ENCODE measurements around the gene HNMT.
A peak's percentile ranks its signal among the peaks of the same experiment; 100 is the strongest.

The HNMT gene

DNA sequence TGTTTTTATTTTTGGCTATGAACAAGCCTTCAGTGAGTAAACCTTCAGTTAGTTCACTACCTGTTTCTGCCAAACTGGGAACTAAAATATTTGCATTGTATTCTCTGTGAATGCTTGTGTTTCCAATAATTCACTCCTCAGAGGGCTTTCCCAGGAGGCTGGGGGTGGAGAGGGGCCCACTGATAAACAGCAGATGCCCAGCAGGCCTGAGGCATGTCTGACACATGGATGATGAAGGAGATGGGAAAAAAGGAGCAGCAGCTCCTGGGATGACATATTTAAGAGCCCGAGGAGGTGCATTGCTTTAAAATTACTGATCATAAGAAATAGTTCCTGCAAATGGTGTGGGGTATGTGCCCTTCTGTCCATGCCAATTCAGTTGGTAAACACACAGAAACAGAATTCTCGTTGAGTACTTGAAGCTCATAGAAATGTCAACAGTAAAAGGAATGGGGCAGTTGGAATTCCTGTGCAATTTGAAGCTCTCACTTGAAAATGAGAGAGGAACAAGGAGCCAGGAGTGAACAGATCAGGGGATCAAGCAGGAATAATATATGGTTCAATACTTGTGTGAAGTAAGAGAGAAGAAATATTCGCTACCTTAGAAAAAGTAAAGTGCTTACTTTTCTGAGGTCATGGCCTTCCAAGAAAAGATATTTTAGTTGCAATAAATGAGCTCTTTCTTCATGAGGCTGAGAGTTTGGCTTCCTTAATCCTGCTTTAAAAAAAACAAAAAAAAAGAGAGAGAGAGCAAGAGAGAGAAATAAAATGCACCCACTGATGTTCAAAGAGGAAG, 22.0 kb upstream of the HNMT start:
- no peaks in the 10 kb centered on the region for H3K27me3 ChIP-seq (ENCODE audit: insufficient read depth, poor library complexity, severe bottlenecking)
- H3K9me3 ChIP-seq (ENCODE audit: severe bottlenecking), result no peaks in the 10 kb centered on the region
- H3K4me1 ChIP-seq (ENCODE audit: insufficient read depth, poor library complexity, severe bottlenecking), result no peaks in the 10 kb centered on the region
- no peaks in the 10 kb centered on the region for H3K36me3 ChIP-seq (ENCODE audit: low read depth)
- no peak overlapping the region for H3K4me3 ChIP-seq (ENCODE audit: severe bottlenecking)
- H3K27ac ChIP-seq (ENCODE audit: poor library complexity, severe bottlenecking), result no peak overlapping the region
- TF ChIP-seq, protein P1, sequence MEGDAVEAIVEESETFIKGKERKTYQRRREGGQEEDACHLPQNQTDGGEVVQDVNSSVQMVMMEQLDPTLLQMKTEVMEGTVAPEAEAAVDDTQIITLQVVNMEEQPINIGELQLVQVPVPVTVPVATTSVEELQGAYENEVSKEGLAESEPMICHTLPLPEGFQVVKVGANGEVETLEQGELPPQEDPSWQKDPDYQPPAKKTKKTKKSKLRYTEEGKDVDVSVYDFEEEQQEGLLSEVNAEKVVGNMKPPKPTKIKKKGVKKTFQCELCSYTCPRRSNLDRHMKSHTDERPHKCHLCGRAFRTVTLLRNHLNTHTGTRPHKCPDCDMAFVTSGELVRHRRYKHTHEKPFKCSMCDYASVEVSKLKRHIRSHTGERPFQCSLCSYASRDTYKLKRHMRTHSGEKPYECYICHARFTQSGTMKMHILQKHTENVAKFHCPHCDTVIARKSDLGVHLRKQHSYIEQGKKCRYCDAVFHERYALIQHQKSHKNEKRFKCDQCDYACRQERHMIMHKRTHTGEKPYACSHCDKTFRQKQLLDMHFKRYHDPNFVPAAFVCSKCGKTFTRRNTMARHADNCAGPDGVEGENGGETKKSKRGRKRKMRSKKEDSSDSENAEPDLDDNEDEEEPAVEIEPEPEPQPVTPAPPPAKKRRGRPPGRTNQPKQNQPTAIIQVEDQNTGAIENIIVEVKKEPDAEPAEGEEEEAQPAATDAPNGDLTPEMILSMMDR (IDR thresholded peaks at IDR 0.05; ENCODE audit: poor library complexity, severe bottlenecking), result no peak
- DNase-seq (ENCODE audit: low spot score) (no peak), ATAC-seq (ENCODE audit: low read depth) (no peak)

DNA sequence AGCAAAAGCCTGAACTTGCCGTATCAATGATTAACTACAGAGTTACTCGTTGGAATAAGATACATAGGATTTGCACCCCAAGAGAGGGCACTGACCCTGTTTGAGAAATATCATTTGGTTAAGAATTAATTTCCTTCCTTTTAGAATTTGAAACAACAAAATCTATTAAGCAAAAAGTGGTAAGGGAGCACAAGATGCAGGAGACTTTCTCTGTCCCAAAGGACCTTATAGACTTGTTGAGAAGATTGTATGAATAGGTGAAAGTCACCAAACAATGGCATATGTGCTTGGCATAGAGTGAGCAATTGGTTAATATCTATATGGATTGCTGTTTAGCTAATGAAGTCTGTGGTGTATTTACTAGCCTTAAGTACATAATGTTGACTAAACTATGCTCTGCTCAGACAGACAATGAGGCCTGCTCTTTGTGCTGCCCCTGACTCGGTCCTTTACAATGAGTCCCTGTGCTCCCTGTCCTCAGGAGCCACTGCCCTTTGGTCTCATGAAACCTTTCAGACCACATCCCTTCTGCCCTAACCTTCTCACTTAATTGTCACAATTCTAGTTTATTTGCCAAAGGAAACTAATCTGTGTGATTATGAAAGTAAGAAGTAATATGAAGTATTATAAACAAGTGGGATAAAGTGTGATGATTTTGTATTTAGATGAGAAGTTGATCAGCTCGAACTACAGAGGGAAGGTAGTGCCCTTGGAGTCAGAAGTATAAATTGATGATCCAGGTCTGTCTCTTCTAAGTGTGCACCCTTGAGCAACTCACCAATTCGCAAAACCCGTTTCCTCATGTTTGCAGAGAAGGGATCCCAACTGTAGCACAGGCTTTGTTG, 21.2 kb upstream of the HNMT start:
- H3K4me3 ChIP-seq (ENCODE audit: severe bottlenecking), result no peak overlapping the region
- no peaks in the 10 kb centered on the region for H3K27me3 ChIP-seq (ENCODE audit: insufficient read depth, poor library complexity, severe bottlenecking)
- DNase-seq (ENCODE audit: low spot score), result no peak
- H3K9me3 ChIP-seq (ENCODE audit: severe bottlenecking), result no peaks in the 10 kb centered on the region
- ATAC-seq (ENCODE audit: low read depth), result no peak
- no peak overlapping the region for H3K27ac ChIP-seq (ENCODE audit: poor library complexity, severe bottlenecking)
- H3K36me3 ChIP-seq (ENCODE audit: low read depth), result no peaks in the 10 kb centered on the region
- H3K4me1 ChIP-seq (ENCODE audit: insufficient read depth, poor library complexity, severe bottlenecking), result no peaks in the 10 kb centered on the region
- TF ChIP-seq, protein P1 (IDR thresholded peaks at IDR 0.05; ENCODE audit: poor library complexity, severe bottlenecking), result no peak

DNA sequence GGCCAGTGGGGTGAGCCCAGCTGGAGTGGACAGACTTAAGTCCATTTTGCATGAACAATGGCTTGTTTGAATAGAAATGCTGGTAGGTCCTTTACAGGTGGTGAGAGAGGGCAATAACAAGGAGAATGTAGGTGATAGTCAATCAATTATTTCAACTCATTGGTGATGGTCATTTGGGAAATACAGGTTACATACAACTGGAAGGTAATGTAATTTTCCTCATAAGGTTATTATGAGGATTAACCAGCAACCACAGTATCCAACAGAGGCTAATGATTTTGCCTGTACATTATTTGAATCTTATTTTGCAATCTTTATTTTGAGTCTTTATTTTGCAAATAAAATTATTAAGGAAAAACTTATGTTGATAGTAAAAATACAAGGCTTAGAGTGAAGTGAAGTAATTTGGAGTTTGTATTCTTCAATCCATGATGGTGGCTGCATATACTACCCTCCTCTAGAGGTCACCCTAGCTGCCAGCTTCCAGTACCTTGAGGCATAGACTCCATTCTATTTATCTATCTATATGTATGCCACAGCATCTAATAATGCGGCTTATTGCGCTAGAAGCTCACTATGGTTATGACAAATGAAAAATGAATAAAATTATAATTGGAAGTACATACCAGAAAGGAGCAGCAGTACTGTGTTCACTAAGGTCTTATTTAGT, 20.5 kb upstream of the HNMT start:
- Histone ChIP-seq H3K4me1 (ENCODE audit: insufficient read depth, poor library complexity, severe bottlenecking) (no peaks in the 10 kb centered on the region), H3K27ac (ENCODE audit: poor library complexity, severe bottlenecking) (no peak overlapping the region), H3K9me3 (ENCODE audit: severe bottlenecking) (no peaks in the 10 kb centered on the region), H3K27me3 (ENCODE audit: insufficient read depth, poor library complexity, severe bottlenecking) (no peaks in the 10 kb centered on the region), H3K4me3 (ENCODE audit: severe bottlenecking) (no peak overlapping the region), H3K36me3 (ENCODE audit: low read depth) (no peaks in the 10 kb centered on the region)
- no peak for ATAC-seq (ENCODE audit: low read depth)
- no peak for DNase-seq (ENCODE audit: low spot score)
- TF ChIP-seq, protein P1 (IDR thresholded peaks at IDR 0.05; ENCODE audit: poor library complexity, severe bottlenecking), result peak; percentile 6

DNA sequence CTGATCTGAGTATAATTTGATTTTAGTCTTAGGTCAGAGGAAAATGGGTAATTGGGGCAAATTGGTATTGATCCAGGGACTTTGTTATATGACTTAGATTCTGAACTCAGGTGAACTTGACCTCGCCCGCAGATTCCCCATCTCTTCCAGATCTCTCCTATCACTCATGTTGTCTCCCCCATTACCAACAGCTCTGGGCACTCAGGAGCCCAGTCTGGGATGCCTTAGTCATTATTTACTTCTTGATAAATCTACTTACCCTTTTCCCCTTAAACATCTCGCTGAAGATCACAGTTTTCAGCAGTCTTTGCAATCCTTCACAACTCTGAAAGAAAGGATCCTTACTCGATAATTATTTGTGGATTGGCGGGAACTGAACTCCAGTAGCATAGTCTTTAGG, 19.6 kb upstream of the HNMT start:
- H3K36me3 ChIP-seq (ENCODE audit: low read depth), result no peaks in the 10 kb centered on the region
- no peak overlapping the region for H3K4me3 ChIP-seq (ENCODE audit: severe bottlenecking)
- no peak overlapping the region for H3K27ac ChIP-seq (ENCODE audit: poor library complexity, severe bottlenecking)
- no peaks in the 10 kb centered on the region for H3K9me3 ChIP-seq (ENCODE audit: severe bottlenecking)
- H3K27me3 ChIP-seq (ENCODE audit: insufficient read depth, poor library complexity, severe bottlenecking), result no peaks in the 10 kb centered on the region
- no peak for DNase-seq (ENCODE audit: low spot score)
- TF ChIP-seq, protein P1 (IDR thresholded peaks at IDR 0.05; ENCODE audit: poor library complexity, severe bottlenecking), result no peak
- no peak for ATAC-seq (ENCODE audit: low read depth)
- H3K4me1 ChIP-seq (ENCODE audit: insufficient read depth, poor library complexity, severe bottlenecking), result no peaks in the 10 kb centered on the region

All from RWPE2 (cell line).